Glutamatergic neuron (in vitro differentiated cells): ENCODE data around the gene STIMATE. TPM values are rescaled to one million over a fixed set of nuclear protein-coding genes. Genes with fewer than 3 reads are reported as not detected.

ENCODE experiments used
- DNase-seq: peaks from one replicate; pipeline ENCODE4 v3.0.0; 2022
- H3K27ac Mint-ChIP-seq: one replicate; pipeline ENCODE4 v1.8.0; 2020; ENCODE audit warnings: mild to moderate bottlenecking, mixed read lengths, inconsistent platforms; ENCODE audit not compliant: unreplicated experiment
- H3K27me3 Mint-ChIP-seq: one replicate; pipeline ENCODE4 v1.8.0; 2020; ENCODE audit warnings: mild to moderate bottlenecking, moderate library complexity, mixed read lengths, inconsistent platforms; ENCODE audit not compliant: unreplicated experiment
- H3K36me3 Mint-ChIP-seq: one replicate; pipeline ENCODE4 v1.8.0; 2020; ENCODE audit warnings: mild to moderate bottlenecking, mixed read lengths, inconsistent platforms; ENCODE audit not compliant: unreplicated experiment
- H3K4me1 Mint-ChIP-seq: one replicate; pipeline ENCODE4 v1.8.0; 2020; ENCODE audit warnings: mild to moderate bottlenecking, low read depth, mixed read lengths, inconsistent platforms; ENCODE audit not compliant: unreplicated experiment
- H3K4me3 Mint-ChIP-seq: one replicate; pipeline ENCODE4 v1.8.0; 2020; ENCODE audit warnings: mild to moderate bottlenecking, mixed read lengths, inconsistent platforms; ENCODE audit not compliant: unreplicated experiment
- H3K9me3 Mint-ChIP-seq: one replicate; pipeline ENCODE4 v1.8.0; 2020; ENCODE audit warnings: mild to moderate bottlenecking, moderate library complexity, mixed read lengths, inconsistent platforms; ENCODE audit not compliant: unreplicated experiment
- total RNA-seq: library from RNA; stranded (reverse); fragmentation: NEBNext Ultra II Directional; extraction: Animal tissue kit (Norgen Biotek cat#: 25700); gene quantifications from one replicate; pipeline ENCODE4 v1.2.1, GENCODE V29; 2021; ENCODE audit not compliant: unreplicated experiment
- TF ChIP-seq, protein P1 (sequence below): fragments of 200-600 bp; sonication (generic); IDR thresholded peaks from one replicate; pipeline ENCODE4 v1.5.0; 2021; ENCODE audit not compliant: partially characterized antibody, unreplicated experiment

STIMATE gene
- total RNA-seq, 1 donor from 2014 or later: 23.0 TPM

DNA sequence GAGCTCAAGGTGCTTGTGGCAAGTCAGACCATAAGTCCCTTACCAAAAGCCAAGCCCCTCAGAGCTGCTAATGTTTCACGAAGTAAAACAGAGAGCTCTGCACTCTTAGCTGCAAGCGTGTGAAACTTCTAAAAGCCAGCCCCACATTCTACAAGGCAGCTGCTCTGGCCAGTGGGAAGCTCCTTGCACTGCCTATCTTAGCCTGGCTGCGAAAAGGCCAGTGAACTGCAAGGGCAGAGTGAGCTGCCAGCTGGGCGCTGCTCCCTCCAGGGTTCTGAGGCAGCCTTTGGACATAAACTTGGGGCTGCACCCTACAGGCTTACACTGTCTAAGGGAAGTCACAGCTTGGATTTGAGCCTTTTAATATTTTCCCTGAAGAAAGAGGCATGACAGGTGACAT is 60.4 kb downstream of the STIMATE start:
- Mint-ChIP-seq H3K9me3 (peaks cover 10% of the 10 kb centered on the region), H3K36me3 (no peaks in the 10 kb centered on the region), H3K27me3 (peaks cover 8% of the 10 kb centered on the region), H3K4me1 (peaks cover 23% of the 10 kb centered on the region), H3K4me3 (peak overlapping the region; percentile 34), H3K27ac (no peak overlapping the region)
- DNase-seq: no peak
- TF ChIP-seq, protein P1, sequence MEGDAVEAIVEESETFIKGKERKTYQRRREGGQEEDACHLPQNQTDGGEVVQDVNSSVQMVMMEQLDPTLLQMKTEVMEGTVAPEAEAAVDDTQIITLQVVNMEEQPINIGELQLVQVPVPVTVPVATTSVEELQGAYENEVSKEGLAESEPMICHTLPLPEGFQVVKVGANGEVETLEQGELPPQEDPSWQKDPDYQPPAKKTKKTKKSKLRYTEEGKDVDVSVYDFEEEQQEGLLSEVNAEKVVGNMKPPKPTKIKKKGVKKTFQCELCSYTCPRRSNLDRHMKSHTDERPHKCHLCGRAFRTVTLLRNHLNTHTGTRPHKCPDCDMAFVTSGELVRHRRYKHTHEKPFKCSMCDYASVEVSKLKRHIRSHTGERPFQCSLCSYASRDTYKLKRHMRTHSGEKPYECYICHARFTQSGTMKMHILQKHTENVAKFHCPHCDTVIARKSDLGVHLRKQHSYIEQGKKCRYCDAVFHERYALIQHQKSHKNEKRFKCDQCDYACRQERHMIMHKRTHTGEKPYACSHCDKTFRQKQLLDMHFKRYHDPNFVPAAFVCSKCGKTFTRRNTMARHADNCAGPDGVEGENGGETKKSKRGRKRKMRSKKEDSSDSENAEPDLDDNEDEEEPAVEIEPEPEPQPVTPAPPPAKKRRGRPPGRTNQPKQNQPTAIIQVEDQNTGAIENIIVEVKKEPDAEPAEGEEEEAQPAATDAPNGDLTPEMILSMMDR: no peak

DNA sequence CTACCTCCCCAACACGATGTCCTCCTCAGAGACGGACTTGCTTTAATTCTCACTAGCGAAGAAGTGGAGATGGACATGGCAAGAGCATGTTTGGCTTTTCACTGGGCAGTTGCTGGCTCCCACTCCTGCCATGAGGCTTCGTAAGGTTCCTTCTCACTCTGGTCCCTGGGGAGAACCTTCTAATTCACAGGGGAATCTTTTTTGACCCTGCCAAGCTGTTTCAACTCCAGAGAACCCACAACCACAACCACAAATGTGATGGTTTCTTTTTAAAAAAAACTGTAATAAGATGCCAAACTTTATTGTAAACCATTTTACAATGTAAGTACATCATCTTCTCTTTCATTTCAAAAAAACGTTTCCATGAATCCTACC is 60.9 kb downstream of the STIMATE start:
- peaks cover 10% of the 10 kb centered on the region for H3K9me3 Mint-ChIP-seq
- peaks cover 26% of the 10 kb centered on the region for H3K4me1 Mint-ChIP-seq
- no peak overlapping the region for H3K27ac Mint-ChIP-seq

DNA sequence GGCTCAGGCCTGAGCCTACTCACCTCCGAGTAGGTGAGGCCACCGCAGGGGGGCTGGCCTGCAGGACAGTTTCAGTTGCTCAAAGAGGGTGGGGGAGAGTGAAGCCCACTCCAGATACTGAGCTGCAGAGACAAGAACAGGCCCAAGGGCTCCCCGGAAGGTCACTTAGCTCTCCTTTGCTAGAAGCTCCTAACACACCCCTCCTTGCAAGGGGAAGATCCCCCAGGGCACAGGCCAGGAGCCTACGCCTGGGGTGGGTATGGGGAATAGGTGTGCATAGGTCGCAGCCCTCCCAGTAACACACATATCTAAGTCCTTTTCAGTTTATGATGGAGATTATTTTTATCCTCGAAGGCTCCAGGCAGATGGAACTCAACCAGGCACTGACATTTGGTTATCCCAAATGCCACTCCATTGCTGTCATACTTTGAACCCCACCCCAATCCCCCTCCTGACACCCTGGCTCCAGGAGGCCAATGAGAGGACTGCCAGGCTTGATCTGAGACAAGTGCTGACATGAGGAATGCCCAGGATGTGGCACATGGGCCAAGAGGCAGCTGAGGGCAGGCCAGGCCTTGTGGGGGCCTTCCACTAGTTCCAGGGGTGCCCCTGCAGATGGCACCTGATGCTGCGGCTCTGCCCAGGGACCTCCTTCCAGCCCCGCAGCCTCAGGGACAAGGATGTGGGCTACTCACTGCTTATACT is 61.4 kb downstream of the STIMATE start:
- H3K36me3 Mint-ChIP-seq: no peaks in the 10 kb centered on the region
- no peak overlapping the region for H3K27ac Mint-ChIP-seq
- no peak for DNase-seq
- peaks cover 9% of the 10 kb centered on the region for H3K27me3 Mint-ChIP-seq
- peaks cover 10% of the 10 kb centered on the region for H3K9me3 Mint-ChIP-seq
- H3K4me3 Mint-ChIP-seq: no peak overlapping the region
- peaks cover 31% of the 10 kb centered on the region for H3K4me1 Mint-ChIP-seq
- TF ChIP-seq, protein P1: no peak

More for the DNA sequence above, 60.9 kb downstream of the STIMATE start:
- H3K27me3 Mint-ChIP-seq: peaks cover 9% of the 10 kb centered on the region
- peak overlapping the region; percentile 34 for H3K4me3 Mint-ChIP-seq
- DNase-seq: no peak
- TF ChIP-seq, protein P1: no peak
- H3K36me3 Mint-ChIP-seq: no peaks in the 10 kb centered on the region

DNA sequence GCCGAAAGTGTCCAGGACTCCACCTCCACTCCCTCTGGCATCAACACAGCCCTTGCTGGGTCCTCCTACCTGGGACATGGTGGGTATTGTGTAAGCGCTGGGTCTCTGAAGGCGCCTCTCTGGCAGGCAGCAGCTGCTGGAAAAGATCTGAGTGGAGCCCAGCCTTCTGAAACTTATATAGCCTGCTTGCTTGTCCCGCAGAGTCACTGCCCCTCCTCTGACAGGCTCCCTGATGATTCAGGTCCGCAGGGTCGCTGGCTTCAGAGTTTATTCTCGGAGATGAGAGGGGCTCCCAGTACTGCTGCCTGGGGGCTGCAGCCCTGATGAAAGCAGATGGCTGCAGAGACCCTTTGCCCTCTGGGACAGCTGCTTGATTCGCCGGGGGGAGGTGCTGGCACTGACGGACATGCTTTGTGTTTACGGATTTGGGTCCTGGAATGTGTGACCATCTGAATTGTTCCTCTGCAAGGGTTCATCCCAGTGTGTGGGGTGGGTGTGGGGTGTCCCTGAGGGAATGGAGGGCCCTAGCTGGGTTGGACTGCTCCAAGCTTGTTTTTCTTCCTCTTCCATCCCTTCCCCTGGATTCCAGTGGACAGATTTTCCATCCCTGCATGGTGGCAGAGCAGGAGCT is 62.4 kb downstream of the STIMATE start, which contains the start of gene MUSTN1:
TSS of gene MUSTN1 (minus strand) at position 149 of the 631 bp plus-strand sequence. CDS start at position 78, 71 bp downstream.
- Mint-ChIP-seq H3K4me3 (peak within 1 kb of the TSS; percentile 73), H3K9me3 (peaks cover 10% of the 10 kb centered on the region), H3K27ac (peak within 1 kb of the TSS; percentile 71), H3K36me3 (no peaks in the 10 kb centered on the region), H3K27me3 (peaks cover 8% of the 10 kb centered on the region), H3K4me1 (peaks cover 31% of the 10 kb centered on the region)
- DNase-seq: peak; percentile 57
- TF ChIP-seq, protein P1: no peak

DNA sequence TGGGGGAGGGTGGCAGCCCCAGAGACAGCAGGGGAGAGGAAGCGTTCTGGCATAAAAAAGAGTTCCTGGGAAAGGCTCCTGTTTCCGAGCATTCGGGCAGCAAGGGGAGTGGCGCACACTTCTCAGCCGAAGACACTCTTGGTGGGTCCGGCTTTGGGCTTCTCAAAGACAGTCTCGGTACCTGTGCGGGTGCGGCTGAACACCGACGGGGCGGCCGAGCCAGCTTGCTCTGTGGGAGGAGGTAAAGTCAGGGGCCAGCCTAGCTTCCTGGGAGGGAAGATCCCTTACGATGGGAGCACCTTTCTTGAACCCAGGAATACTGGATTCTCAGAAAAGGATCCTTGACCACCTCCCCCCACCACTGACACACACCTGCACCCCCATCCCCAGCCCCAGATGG is 64.1 kb downstream of the STIMATE start:
- H3K4me1 Mint-ChIP-seq: peaks cover 31% of the 10 kb centered on the region
- no peak overlapping the region for H3K27ac Mint-ChIP-seq
- TF ChIP-seq, protein P1: no peak
- H3K9me3 Mint-ChIP-seq: peaks cover 10% of the 10 kb centered on the region
- no peaks in the 10 kb centered on the region for H3K36me3 Mint-ChIP-seq
- H3K4me3 Mint-ChIP-seq: no peak overlapping the region
- no peak for DNase-seq
- peaks cover 8% of the 10 kb centered on the region for H3K27me3 Mint-ChIP-seq
